NCI-H187 treated with DMSO at 0.1 percent for 48 hours (cell line): ENCODE results near the gene WSCD1.

Experiments used
- DNase-seq: peaks from one replicate; lab custom pipeline; 2025; lab: John Stamatoyannopoulos, UW

Gene WSCD1

GRCh38 chr17:6061290-6061689 is 8.9 kb upstream of the WSCD1 start:
- no peak for DNase-seq

- DNase-seq, result no peak
Observed at GRCh38 chr17:6064868-6065267, 5.3 kb upstream of the WSCD1 start.

- no peak for DNase-seq
Observed at GRCh38 chr17:6065351-6065750, 4.8 kb upstream of the WSCD1 start.

GRCh38 chr17:6066183-6066948 is 3.8 kb upstream of the WSCD1 start:
- no peak for DNase-seq

GRCh38 chr17:6067060-6067459 is 3.1 kb upstream of the WSCD1 start:
- DNase-seq, result no peak

GRCh38 chr17:6070430-6070912 is 292 bp downstream of the WSCD1 start:
- no peak for DNase-seq

- DNase-seq, result no peak
Observed at GRCh38 chr17:6070913-6071511, 833 bp downstream of the WSCD1 start.

- DNase-seq, result no peak
Observed at GRCh38 chr17:6071528-6072065, 1.4 kb downstream of the WSCD1 start.

GRCh38 chr17:6072157-6072556 is 2.0 kb downstream of the WSCD1 start:
- no peak for DNase-seq

GRCh38 chr17:6072611-6073010 is 2.4 kb downstream of the WSCD1 start:
- DNase-seq, result no peak

- DNase-seq, result no peak
Observed at GRCh38 chr17:6073620-6074019, 3.4 kb downstream of the WSCD1 start.

- DNase-seq, result no peak
Observed at GRCh38 chr17:6075050-6075449, 4.9 kb downstream of the WSCD1 start.

GRCh38 chr17:6075845-6076244 is 5.7 kb downstream of the WSCD1 start:
- DNase-seq, result no peak

- no peak for DNase-seq
Observed at GRCh38 chr17:6077752-6078151, 7.6 kb downstream of the WSCD1 start.

GRCh38 chr17:6078458-6078871 is 8.3 kb downstream of the WSCD1 start:
- no peak for DNase-seq

- no peak for DNase-seq
Observed at GRCh38 chr17:6079155-6079888, 9.1 kb downstream of the WSCD1 start.

- no peak for DNase-seq
Observed at GRCh38 chr17:6079960-6080359, 9.8 kb downstream of the WSCD1 start.

GRCh38 chr17:6080711-6081430 is 10.7 kb downstream of the WSCD1 start:
- DNase-seq, result no peak

GRCh38 chr17:6082335-6082734 is 12.2 kb downstream of the WSCD1 start:
- no peak for DNase-seq

- no peak for DNase-seq
Observed at GRCh38 chr17:6084311-6085161, 14.4 kb downstream of the WSCD1 start.

GRCh38 chr17:6085812-6086211 is 15.6 kb downstream of the WSCD1 start:
- DNase-seq, result no peak
